NCI-H1092 (cell line): ENCODE results near the gene MYH7B.

Experiments used
- DNase-seq: peaks from one replicate; lab custom pipeline; 2025; lab: John Stamatoyannopoulos, UW

MYH7B gene

DNA sequence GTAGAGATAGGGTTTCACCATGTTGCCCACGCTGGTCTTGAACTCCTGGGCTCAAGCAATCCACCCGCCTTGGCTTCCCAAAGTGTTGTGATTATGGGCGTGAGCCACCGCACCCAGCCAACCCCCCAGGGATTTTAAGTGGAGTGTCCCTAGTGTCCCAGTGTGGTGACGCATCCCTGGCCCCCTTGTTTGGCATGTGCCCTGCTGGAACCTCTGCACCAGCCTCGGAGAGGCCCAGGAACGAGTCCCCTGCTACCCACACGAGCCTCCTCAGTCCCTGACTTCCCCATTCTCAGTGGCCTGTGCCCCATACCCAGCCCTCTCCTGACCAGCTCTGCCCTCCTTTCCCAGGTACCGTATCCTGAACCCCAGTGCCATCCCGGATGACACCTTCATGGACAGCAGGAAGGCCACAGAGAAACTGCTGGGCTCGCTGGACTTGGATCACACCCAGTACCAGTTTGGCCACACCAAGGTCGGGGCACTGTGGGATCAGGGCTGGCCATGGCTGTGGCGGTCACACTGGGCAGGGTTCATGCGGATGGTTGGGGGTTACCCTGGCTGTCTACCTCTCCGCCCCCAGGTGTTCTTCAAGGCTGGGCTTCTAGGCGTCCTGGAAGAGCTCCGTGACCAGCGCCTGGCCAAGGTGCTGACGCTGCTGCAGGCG, 37.2 kb downstream of the MYH7B start:
- DNase-seq: no peak

DNA sequence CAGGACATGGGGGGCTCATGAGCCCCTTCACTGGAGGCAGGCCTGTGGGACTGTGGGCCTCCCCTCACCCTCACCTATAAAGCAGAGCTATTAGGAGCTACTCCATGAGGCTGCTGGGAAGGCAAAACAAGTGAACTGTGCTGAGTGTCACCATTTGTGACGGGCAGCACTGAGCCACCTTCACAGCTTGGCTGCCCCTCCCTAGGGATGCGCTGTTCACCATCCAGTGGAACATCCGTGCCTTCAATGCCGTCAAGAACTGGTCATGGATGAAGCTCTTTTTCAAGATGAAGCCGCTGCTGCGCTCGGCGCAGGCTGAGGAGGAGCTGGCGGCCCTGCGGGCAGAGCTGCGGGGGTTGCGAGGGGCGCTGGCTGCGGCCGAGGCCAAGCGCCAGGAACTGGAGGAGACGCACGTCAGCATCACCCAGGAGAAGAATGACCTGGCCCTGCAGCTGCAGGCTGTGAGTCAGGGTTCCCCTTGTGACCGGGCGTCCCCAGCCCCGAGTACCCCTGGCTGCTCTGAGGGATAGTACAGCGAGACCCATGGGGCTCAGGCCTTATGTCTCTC, 38.4 kb downstream of the MYH7B start:
- no peak for DNase-seq

DNA sequence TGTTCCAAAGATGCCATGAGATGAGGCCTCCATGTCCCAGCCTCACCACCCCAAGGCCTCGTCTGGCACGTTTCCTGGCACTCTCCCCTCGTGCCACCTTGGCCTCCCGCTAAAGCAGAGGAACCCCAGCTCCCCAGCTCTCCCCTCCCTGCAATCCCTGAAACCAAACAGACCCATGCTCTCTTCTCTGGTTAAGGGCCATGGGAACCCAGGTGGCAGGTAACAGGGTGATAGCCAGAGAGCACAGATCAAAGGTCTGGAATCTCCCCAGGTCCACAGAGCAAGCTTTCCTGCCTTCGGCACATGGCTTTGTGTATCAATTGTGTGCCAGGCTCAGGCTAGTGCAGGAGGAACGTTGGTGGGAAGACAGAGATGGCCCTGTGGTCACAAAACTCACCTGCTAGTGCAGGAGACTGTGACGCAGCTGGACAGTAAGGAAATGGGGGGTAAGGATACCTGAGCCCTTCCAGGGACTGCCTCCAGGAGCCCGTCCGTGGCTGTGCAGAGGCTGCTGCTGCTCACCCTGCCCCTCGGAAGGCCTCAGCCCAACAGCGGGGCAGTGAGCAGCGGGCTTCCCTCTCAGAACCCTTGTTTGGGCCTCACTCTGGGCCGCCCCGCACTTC, 39.0 kb downstream of the MYH7B start:
- DNase-seq: no peak

DNA sequence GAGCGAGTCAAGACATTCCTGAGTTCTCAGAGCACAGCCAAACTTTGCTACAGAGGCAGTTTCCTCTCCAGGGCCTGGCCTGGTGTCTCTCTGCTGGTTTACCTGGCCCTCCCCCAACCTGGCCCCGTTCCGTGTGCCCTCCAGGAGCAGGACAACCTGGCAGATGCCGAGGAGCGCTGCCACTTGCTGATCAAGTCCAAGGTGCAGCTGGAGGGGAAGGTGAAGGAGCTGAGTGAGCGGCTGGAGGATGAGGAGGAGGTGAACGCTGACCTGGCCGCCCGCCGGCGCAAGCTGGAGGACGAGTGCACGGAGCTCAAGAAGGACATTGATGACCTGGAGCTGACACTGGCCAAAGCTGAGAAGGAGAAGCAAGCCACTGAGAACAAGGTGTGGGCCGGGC, 39.5 kb downstream of the MYH7B start:
- DNase-seq: no peak

DNA sequence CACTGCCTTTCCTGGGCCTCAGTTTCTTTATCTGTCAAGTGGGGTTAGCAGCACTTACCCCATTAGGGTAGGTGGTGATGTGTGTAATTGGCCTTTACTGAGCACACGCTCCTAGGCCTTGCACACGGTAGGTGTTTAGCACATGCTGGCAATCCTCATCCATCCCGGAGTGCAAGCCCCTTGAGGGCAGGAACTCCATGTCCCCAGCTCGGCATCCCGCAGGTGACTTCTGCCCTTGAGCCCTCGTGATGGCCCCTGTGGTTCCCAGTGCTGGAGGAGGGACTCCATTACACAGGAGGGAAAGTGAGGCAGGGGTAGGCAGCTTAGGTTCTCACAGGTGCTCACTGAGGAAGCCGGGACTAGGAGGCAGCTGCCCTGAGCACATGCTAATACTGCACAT, 40.0 kb downstream of the MYH7B start:
- DNase-seq: no peak

DNA sequence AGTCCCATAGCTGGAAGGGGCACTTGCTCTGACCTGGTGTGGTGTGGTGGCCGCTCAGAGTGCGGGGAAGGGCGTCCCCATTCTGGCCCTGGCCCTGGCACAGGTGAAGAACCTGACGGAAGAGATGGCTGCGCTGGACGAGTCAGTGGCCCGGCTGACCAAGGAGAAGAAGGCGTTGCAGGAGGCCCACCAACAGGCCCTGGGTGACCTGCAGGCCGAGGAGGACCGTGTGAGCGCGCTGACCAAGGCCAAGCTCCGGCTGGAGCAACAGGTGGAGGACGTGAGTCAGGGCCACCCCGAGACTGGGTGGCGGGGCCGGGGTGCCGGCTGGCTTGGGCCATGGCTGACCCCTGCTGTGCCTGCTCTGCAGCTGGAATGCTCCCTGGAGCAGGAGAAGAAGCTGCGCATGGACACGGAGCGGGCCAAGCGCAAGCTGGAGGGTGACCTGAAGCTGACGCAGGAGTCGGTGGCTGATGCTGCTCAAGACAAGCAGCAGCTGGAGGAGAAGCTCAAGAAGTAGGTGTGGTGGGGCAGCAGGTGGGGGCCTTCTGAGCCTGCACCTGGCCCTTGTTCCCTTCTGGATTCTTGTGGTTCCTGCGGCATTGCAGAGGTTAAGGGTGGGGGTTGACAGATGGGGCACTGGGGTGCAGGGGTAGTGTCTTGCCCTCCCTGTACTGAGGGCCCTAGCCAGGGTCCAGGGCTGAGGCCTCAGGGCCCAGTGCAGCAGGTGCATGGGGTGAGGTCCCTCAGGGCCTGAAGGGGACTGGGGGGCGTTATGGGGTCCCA, 40.8 kb downstream of the MYH7B start:
- DNase-seq: no peak

DNA sequence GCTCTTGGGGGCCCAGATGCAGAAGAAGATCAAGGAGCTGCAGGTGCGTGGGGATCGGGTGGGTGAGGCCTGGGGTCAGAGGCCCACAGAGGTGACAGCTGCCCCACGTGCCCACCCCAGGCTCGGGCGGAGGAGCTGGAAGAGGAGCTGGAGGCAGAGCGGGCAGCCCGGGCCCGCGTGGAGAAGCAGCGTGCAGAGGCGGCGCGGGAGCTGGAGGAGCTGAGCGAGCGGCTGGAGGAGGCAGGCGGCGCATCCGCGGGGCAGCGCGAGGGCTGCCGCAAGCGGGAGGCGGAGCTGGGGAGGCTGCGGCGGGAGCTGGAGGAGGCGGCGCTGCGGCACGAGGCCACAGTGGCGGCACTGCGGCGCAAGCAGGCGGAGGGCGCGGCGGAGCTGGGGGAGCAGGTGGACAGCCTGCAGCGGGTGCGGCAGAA, 41.5 kb downstream of the MYH7B start:
- no peak for DNase-seq

DNA sequence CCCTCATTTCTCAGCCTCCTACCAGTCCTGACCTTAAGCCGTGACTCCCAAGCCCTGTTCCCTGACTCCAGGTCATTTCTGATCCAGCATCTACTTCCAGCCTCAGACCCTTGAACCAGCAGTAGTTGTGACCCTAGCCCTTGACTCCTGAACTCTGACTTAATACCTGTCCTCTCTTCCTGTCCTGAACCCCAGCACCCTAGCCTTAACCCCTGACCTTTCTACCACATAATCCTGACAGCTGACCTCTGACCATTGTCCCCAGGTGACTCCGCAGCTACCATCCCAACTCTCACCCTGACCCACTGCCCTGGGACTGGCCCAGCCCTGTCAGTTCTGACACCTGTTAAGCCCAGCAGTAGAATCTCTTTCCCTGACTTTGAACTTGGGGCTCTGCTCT, 42.1 kb downstream of the MYH7B start:
- no peak for DNase-seq

DNA sequence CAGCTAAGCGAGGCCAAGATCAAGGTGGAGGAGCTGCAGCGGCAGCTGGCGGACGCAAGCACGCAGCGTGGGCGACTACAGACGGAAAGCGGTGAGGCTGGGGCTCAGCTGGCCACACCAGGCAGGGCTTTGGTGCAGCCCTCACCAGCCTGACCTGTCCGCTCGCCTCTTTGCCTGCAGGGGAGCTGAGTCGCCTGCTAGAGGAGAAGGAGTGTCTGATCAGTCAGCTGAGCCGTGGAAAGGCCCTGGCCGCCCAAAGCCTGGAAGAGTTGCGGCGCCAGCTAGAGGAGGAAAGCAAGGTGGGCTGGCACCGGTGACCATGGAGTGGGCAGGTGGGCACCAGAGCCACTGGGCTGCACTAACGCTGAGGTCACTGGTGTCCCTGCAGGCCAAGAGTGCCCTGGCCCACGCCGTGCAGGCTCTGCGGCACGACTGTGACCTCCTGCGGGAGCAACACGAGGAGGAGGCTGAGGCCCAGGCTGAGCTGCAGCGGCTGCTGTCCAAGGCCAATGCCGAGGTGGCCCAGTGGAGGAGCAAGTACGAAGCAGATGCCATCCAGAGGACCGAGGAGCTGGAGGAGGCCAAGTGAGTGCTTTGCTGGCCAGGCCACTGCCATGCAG, 42.8 kb downstream of the MYH7B start:
- DNase-seq: no peak

DNA sequence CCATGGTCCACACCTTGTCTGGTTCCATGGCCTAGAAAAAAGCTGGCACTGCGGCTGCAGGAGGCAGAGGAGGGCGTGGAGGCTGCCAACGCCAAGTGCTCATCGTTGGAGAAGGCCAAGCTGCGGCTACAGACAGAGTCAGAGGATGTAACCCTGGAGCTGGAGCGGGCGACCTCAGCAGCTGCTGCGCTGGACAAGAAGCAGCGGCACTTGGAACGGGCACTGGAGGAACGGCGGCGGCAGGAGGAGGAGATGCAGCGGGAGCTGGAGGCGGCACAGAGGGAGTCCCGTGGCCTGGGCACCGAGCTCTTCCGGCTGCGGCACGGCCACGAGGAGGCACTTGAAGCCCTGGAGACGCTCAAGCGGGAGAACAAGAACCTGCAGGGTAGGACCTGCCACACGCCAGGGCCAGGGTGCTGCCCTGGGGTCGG, 43.4 kb downstream of the MYH7B start:
- DNase-seq: no peak

DNA sequence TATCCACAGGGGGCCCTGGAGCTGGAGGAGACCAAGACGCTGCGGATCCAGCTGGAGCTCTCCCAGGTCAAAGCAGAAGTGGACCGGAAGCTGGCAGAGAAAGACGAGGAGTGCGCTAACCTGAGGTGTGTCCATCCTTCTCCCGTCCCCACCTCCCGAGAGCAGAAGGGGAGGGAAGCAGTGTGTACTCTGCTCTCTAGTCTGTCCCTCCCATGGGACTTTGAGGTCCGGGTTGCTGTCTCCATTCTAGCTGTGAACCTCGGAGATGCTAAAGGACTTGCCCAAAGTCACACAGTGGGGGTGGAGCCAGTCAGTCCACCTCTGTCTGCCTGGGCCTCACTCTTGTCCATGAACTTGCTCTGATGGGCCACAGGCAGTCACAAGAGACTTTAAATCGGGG, 44.1 kb downstream of the MYH7B start:
- DNase-seq: no peak

DNA sequence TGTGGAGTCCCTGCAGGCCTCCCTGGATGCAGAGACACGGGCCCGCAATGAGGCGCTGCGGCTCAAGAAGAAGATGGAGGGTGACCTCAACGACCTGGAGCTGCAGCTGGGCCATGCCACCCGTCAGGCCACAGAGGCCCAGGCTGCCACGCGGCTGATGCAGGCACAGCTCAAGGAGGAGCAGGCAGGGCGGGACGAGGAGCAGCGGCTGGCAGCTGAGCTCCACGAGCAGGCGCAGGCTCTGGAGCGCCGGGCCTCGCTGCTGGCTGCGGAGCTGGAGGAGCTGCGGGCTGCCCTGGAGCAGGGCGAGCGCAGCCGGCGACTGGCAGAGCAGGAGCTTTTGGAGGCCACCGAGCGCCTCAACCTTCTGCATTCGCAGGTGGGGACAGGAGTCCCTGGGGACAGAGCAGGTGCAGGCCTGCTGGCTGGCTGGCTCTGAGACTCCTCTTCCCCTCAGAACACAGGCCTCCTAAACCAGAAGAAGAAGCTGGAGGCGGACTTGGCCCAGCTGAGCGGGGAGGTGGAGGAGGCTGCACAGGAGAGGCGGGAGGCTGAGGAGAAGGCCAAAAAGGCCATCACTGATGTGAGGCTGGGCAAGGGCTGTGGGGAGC, 44.7 kb downstream of the MYH7B start:
- DNase-seq: no peak

DNA sequence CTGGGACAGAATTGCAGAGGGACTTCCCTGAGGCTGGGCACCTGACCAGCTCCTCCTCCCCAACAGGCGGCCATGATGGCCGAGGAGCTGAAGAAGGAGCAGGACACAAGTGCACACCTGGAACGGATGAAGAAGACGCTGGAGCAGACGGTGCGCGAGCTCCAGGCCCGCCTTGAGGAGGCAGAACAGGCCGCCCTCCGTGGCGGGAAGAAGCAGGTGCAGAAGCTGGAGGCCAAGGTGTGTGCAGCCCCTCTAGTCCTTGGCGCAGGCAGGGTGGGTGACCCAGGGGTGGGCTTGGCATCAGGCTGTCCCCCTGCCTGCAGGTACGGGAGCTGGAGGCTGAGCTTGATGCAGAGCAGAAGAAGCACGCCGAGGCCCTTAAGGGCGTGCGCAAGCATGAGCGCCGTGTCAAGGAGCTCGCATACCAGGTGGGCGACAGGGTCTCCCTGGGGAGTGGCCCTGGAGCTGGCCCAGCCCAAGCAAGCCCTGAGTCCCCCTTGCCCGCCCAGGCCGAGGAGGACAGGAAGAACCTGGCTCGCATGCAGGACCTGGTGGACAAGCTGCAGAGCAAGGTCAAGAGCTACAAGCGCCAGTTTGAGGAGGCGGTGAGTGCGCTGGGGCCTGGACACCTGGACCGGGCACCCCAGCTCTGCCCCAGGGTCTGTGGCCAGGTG, 45.4 kb downstream of the MYH7B start:
- DNase-seq: no peak

DNA sequence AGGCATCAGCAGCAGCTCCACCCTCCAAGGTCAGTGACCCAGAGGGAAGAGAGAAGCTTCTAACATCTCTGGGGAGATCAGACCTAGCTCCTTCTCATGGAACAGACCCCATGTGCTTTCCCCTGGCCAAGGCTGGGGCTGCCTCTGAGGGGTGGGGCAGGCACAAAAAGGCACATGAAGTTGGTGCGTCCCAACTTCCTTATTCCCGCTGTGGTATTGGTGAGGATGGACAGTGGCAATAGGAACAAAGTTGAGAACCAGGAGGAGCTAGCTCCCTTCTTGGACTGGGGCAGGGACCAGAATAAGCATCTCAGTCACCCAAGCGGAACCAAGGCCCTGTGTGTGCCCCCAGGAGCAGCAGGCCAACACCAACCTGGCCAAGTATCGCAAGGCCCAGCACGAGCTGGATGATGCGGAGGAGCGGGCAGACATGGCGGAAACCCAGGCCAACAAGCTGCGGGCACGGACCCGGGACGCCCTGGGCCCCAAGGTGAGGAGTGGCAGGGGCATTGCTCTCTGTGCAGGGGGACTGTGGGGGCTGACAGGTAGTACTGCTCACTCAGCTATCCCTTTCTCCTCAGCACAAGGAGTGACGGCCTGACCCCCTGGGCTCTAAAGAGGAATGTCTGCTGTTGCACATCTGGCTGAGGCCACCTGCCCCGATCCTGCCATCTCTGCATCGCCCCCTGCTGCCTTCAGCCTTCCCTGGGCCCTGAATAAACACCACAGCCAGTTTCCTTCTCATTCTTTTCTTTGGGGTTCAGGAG, 46.1 kb downstream of the MYH7B start:
- no peak for DNase-seq

DNA sequence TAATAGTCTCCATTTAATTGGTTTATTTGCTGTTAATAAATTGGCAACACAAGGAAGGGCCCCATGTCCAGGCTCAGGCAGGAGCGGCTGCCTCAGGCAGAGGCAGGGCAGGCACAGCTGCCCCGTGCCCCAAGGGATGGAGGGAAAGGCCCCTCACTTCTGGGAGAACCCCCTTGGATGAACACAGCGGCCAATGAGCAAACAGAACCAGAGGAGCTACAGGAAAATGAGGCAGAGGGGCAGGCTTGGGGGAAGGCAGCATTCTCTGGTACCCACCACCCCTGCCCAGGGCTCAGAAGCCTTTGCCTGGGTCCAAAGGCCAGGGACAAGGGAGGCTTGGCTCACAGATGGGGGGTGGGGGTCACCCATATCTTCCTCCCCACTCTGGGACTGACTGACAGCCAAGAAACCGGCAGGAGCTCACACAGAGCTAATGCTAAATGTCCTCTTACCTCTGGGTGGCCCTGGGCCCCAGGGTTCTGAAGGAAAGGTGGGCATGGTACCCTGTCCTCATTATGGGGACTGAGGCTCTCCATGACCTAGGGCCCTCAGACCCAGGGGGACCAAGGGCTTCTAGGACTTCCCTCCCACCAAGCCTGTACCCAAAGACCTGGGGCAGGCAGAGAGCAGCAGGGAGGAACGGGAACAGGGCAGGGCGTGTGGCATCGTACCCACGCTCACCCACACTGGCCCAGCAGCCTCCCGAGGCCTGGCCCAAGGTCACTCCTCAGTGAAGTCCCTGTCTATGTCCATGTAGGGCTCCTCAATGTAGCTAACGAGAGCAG, 47.0 kb downstream of the MYH7B start:
- no peak for DNase-seq

DNA sequence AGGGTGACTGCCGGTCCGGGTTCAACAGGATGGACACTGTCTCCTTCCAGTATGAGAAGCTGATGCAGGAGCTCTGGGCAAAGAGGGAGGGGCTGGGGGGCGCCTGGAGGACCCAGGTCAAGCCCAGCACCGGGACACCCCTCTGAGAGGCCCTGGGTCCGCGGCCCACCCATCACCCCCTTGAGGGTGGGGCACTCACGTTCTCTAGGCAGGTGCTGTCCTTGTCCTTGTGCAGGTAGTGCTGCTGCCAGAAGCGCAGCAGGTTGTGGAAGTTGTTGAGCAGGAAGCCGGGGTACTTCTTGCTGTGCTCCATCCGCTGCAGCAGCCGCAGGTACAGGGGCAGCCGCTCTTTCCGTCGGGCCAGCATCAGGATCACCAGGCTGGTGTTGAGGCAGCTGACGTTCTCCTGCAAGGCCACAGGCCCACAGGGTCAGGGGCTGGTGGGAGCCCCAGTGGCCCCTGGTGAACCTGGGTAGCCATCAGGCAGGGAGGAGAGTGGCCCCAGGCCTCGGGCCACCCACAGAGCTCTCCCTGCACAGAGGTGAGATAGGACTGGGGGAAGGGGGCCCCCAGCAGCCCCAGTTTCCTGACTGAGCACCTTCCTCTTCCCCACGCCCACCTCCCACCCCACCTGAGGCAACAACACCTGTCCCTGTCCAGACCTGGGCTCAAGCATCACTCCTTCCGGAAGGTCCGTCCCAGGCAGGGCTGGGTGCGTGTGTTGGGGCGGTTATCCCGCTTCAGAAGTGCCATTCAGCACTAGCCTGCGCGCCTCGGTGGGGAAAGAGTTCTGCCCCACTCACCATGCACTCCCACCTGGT, 47.8 kb downstream of the MYH7B start:
- DNase-seq: no peak

DNA sequence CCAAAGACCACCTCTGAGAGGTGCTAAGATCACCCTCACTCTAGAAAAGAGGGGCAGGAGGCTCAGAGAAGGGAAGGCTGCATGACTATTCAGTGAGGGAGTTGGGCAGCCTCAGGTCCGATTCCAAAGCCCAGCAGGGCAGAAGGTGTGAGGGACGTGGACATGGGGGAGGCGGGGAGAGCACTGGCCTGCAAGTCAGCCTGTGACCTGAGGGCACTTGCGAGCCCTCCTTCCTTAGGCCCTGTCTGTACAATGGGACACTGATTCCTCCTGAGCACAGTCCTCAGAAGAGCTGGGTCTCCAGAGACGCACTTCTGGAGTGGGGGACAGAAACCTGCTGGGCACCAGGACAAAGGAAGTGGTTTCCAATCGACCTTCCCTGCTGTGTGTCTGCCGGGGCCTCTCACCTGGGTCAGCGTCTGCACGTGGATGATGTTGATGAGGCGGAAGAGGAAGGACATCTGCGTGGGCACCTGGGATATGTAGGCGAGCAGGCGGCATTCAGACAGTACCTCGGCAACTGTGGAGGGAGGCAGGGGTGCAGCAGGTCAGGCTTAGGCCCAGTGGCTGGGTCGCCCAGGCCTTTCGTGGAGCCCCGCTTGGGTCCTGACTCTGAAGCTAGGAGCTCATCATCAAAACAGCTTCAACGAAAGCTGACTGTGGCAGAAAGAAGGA, 48.5 kb downstream of the MYH7B start:
- DNase-seq: no peak

DNA sequence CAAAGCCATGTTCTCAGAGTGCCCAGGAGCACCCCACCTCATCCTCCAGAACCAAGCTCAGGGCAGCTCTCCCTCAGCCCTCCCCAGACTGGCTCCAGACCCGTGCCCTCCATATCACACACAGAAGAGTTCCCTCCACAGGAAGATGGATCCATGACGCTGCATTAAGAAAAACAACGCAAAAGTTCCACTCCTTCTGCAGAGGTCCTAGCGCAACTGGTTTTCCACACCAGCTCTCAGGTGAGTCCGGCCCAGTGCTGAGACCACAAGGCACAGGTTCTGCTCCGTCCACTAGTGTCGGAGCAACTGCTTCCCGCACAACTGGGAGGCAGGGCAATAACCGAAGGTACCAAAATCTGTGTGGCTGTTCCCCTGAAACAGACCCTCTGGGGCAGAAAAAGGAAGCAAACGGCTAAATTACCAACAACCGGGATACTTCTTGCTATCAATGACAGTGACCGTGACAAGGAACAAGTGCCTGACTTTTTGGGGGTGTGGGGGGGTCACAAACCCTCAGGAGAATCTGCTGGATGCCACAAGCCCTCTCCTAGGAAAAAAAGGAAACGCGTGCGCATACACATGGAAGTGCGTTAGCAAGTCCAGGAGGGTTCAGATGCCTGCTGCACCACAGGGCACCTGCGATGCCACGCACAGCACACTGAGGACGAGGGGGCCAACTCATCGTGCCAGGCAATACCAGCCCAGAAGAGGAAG, 49.2 kb downstream of the MYH7B start:
- no peak for DNase-seq
